Dermis microvascular lymphatic vessel endothelial cell (primary cell): ENCODE results near the gene OSBPL2. TPM values are rescaled to one million over a fixed set of nuclear protein-coding genes. Genes with fewer than 3 reads are reported as not detected.

Experiments used
- DNase-seq, 2 donors: peaks; one replicate each; pipeline versions ENCODE4 v3.0.0 to v3.0.0-alpha.2; 2010; ENCODE audit warnings: low read depth in 2 of 2
- total RNA-seq: library from RNA; depleted of rRNA; stranded (reverse); fragments of >200 nt; gene quantifications from 2 replicates; pipeline ENCODE4 v1.2.1, GENCODE V29; 2014

Gene OSBPL2
- total RNA-seq, 1 donor from 2014 or later, result 22.1 TPM

- no peak for DNase-seq
Observed at GRCh38 chr20:62206388-62206775, 31.9 kb upstream of the OSBPL2 start.

- no peak for DNase-seq
Observed at GRCh38 chr20:62208061-62208794, 30.1 kb upstream of the OSBPL2 start.

- DNase-seq, result peak in 1 of 2 donors; percentile 49
Observed at GRCh38 chr20:62208795-62209755, 29.2 kb upstream of the OSBPL2 start.

GRCh38 chr20:62209850-62210495 lies 28.3 kb upstream of the OSBPL2 start:
- DNase-seq, result no peak

GRCh38 chr20:62210496-62210855 lies 27.8 kb upstream of the OSBPL2 start:
- DNase-seq, result no peak

- no peak for DNase-seq
Observed at GRCh38 chr20:62211216-62211615, 27.1 kb upstream of the OSBPL2 start.

- DNase-seq, result no peak
Observed at GRCh38 chr20:62211769-62212288, 26.5 kb upstream of the OSBPL2 start.

GRCh38 chr20:62212299-62212698 lies 26.0 kb upstream of the OSBPL2 start:
- DNase-seq, result no peak

GRCh38 chr20:62214067-62214466 lies 24.3 kb upstream of the OSBPL2 start:
- no peak for DNase-seq

GRCh38 chr20:62215020-62215990 lies 23.0 kb upstream of the OSBPL2 start:
- no peak for DNase-seq

- no peak for DNase-seq
Observed at GRCh38 chr20:62215991-62216635, 22.2 kb upstream of the OSBPL2 start.

GRCh38 chr20:62216636-62217566 lies 21.4 kb upstream of the OSBPL2 start:
- no peak for DNase-seq

- DNase-seq, result no peak
Observed at GRCh38 chr20:62217913-62218773, 20.2 kb upstream of the OSBPL2 start.

- peak in 1 of 2 donors; percentile 20 for DNase-seq
Observed at GRCh38 chr20:62219101-62219991, 19.0 kb upstream of the OSBPL2 start.

- peak in 1 of 2 donors; percentile 53 for DNase-seq
Observed at GRCh38 chr20:62219992-62220665, 18.2 kb upstream of the OSBPL2 start, which contains the start of gene HRH3. Gene HRH3, minus strand, starts transcription at chr20:62220278. Its CDS starts 308 bp downstream, at chr20:62219970.
